Prostate gland (tissue), 2 donors: Measurements from ENCODE around the gene LTK. TPM values are rescaled to one million over a fixed set of nuclear protein-coding genes. Genes with fewer than 3 reads are reported as not detected.
A peak's percentile ranks its signal among the peaks of the same experiment; 100 is the strongest.

Experiments used
- DNase-seq: peaks from one replicate; pipeline ENCODE4 v3.0.0-alpha.2; 2019; ENCODE audit warnings: low spot score
- H3K27ac ChIP-seq, 2 donors: fragments of 200-600 bp; sonication (generic); 2 replicates each; pipeline ENCODE4 v1.5.1; 2017 to 2019
- H3K27me3 ChIP-seq: fragments of 200-600 bp; sonication (generic); replicated peaks from 2 replicates; pipeline ENCODE4 v1.5.1; 2019; ENCODE audit not compliant: insufficient read depth
- H3K36me3 ChIP-seq, 2 donors: fragments of 200-600 bp; sonication (generic); 1 replicate in 1 of 2; 2 replicates in 1 of 2; pipeline versions ENCODE4 v1.5.1 to v1.8.1; 2017 to 2019
- H3K4me1 ChIP-seq: fragments of 200-600 bp; sonication (generic); replicated peaks from 2 replicates; pipeline ENCODE4 v1.5.1; 2019
- H3K4me3 ChIP-seq, 2 donors: fragments of 200-600 bp; sonication (generic); 2 replicates each; pipeline ENCODE4 v1.5.1; 2017 to 2019
- H3K9me3 ChIP-seq: fragments of 200-600 bp; sonication (generic); 2 replicates; pipeline ENCODE4 v1.5.1; 2017
- POLR2A ChIP-seq: fragments of 450-650 bp; IDR thresholded peaks from one replicate; pipeline ENCODE4 v1.6.1; 2016; ENCODE audit warnings: antibody characterized with exemption, mild to moderate bottlenecking
- POLR2AphosphoS5 ChIP-seq: sonication (generic); formaldehyde crosslinking; IDR thresholded peaks from one replicate; pipeline ENCODE4 v1.6.1; 2017; ENCODE audit warnings: antibody characterized with exemption
- WGBS: methylation state at CpG from one replicate; pipeline ENCODE4 v1.1.5; 2018; 5-methylcytosine and 5-hydroxymethylcytosine counted together
- intact Hi-C: fragments of 100-400 bp; cut with DNase I; formaldehyde crosslinking; loops from one replicate; pipeline ENCODE4 v1.14.2; 2022
- total RNA-seq, 2 donors: library from RNA; depleted of rRNA; stranded (reverse); fragments of >200 nt; gene quantifications; one replicate each; pipeline ENCODE4 v1.1.0, GENCODE V29; 2016
- TF ChIP-seq, protein P1 (sequence below), 4 experiments: fragments of 200-600 bp in 2 of 4; fragments of 450-650 bp in 2 of 4; sonication (generic) in 2 of 4; IDR thresholded peaks; 1 replicate in 3 of 4; 2 replicates in 1 of 4; pipeline ENCODE4 v1.5.1; 2016 to 2019; ENCODE audit warnings: antibody characterized with exemption in 4 of 4, mild to moderate bottlenecking in 2 of 4, moderate library complexity in 2 of 4

LTK gene
- 1 to 10 TPM in 1 of 2 donors, not detected in 1; 1.5 TPM for total RNA-seq

DNA sequence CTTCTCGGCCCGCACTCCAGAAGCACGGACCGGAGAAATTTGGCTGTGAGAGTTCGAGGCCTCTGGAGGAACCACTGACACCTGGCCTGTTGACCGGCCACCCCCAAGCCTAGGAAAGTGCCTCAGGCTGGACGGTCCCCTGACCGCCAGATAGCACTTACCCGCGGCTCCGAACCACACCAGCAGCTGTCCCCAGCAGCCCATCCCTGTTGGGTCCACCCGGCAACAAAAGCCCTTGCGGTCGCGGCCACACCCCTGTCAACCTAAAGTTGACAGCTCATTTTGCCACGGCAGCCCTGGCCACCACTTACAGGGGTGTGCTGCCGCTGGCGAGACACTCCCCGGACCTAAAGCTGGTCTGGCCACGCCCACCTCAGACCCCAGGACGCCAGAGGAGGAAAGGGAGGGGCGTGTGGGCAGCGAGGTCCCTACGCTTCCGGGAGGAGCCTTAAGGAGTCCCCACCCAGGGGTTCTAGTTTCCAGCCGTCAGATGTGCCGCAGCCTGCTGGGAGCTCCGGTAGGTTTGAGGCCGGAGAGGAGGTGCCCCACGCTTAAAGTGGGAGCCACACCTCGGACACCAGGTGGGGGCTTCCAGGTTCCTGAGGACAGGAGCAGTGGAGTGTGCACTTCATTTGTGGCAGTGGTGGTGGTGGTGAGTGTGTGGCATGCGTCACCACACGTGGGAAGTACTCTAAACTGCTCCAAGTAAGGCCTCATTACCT lies at the start of gene LTK:
Gene LTK, minus strand, starts transcription at position 322 of the 722 bp plus-strand sequence. Its CDS starts 118 bp downstream, at position 204.
- no peaks in the 10 kb centered on the region for H3K36me3 ChIP-seq
- H3K9me3 ChIP-seq = no peaks in the 10 kb centered on the region
- H3K27ac ChIP-seq = no peak within 1 kb of the TSS
- H3K4me1 ChIP-seq = peaks cover 16% of the 10 kb centered on the region
- no peak for TF ChIP-seq POLR2AphosphoS5
- TF ChIP-seq POLR2A = no peak
- TF ChIP-seq, protein P1, sequence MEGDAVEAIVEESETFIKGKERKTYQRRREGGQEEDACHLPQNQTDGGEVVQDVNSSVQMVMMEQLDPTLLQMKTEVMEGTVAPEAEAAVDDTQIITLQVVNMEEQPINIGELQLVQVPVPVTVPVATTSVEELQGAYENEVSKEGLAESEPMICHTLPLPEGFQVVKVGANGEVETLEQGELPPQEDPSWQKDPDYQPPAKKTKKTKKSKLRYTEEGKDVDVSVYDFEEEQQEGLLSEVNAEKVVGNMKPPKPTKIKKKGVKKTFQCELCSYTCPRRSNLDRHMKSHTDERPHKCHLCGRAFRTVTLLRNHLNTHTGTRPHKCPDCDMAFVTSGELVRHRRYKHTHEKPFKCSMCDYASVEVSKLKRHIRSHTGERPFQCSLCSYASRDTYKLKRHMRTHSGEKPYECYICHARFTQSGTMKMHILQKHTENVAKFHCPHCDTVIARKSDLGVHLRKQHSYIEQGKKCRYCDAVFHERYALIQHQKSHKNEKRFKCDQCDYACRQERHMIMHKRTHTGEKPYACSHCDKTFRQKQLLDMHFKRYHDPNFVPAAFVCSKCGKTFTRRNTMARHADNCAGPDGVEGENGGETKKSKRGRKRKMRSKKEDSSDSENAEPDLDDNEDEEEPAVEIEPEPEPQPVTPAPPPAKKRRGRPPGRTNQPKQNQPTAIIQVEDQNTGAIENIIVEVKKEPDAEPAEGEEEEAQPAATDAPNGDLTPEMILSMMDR (IDR thresholded peaks at IDR 0.05) = no peak
- WGBS = 11% methylated on average over 33 of the region's 33 CpGs
- intact Hi-C loops = no loop called here
- H3K27me3 ChIP-seq = peaks cover 21% of the 10 kb centered on the region
- DNase-seq = no peak
- peak within 1 kb of the TSS; percentile 9 to 11 for H3K4me3 ChIP-seq

DNA sequence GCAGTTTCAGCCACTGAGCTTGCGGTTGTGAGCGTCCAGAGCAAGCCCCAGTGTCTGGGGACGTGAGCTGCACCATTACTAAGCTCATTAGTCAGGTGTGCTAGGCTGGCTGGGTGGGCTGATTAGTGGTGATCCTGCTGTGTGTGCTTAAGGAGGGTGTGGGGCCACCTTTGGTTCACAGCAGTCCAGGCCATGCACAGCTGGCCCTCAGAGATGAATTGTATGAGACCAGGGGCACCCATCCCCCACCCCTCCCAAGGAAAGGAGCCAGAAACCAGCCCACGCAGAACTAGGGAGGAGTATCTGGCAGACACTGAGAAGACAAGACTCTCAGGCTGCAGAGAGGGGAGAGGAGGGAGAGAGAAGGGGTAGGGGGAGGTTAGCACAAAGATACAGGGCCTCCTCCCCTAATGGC lies 49.2 kb upstream of the LTK start:
- no peak for TF ChIP-seq POLR2AphosphoS5
- no peak for TF ChIP-seq POLR2A
- TF ChIP-seq, protein P1 (IDR thresholded peaks at IDR 0.05) = no peak
- H3K27ac ChIP-seq = no peak overlapping the region
- no peaks in the 10 kb centered on the region for H3K4me1 ChIP-seq
- H3K27me3 ChIP-seq = no peaks in the 10 kb centered on the region
- WGBS = 63% methylated on average over 4 of the region's 4 CpGs
- H3K9me3 ChIP-seq = no peaks in the 10 kb centered on the region
- DNase-seq = no peak
- H3K36me3 ChIP-seq = no peaks in the 10 kb centered on the region
- intact Hi-C loops = no loop called here
- no peak overlapping the region for H3K4me3 ChIP-seq

DNA sequence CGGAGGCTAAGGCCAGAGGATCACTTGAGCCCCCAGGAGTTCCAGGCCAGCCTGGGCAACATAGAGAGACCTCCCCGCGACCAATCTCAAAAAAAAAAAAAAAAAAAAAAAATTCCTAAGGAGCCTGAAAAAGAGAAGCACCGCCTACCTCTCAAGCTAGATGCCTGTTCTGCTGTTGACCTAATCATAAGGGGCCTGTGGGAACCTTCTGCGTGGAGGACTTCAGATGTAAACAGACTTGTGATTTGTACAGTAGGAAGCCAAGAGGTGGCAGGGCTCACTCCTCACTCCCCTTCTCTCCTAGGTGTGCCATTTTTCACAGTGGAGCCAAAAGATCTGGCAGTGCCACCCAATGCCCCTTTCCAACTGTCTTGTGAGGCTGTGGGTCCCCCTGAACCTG lies 48.6 kb upstream of the LTK start:
- no peaks in the 10 kb centered on the region for H3K36me3 ChIP-seq
- no peak overlapping the region for H3K27ac ChIP-seq
- H3K4me1 ChIP-seq = no peaks in the 10 kb centered on the region
- H3K27me3 ChIP-seq = no peaks in the 10 kb centered on the region
- TF ChIP-seq POLR2AphosphoS5 (no peak), POLR2A (no peak)
- TF ChIP-seq, protein P1 (IDR thresholded peaks at IDR 0.05) = no peak
- no peak for DNase-seq
- H3K4me3 ChIP-seq = no peak overlapping the region
- WGBS = 55% methylated on average over 5 of the region's 5 CpGs
- intact Hi-C loops = no loop called here
- no peaks in the 10 kb centered on the region for H3K9me3 ChIP-seq

DNA sequence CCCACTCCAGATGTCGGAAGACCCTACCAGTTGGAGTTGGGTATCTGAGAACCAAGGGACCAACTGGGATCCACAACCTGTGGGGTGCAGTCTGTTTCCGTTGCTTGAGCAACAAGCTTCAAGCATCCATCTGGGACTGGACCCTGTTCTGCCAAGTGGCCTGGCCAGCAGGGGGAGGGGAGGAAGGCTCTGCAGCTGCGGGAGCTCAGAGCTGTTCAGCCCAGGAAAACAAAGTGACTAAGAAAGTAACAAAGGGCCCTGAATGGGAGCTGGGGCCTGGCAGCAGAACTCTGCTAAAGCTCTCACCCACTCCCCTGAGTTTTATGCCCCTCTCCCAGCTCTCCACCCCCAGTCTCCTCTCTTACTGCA lies 48.1 kb upstream of the LTK start:
- H3K36me3 ChIP-seq = no peaks in the 10 kb centered on the region
- DNase-seq = no peak

More for the DNA sequence above, 48.1 kb upstream of the LTK start:
- H3K4me1 ChIP-seq = no peaks in the 10 kb centered on the region
- no peak for TF ChIP-seq POLR2AphosphoS5
- TF ChIP-seq POLR2A = no peak
- TF ChIP-seq, protein P1 (IDR thresholded peaks at IDR 0.05) = no peak
- no peaks in the 10 kb centered on the region for H3K27me3 ChIP-seq
- H3K9me3 ChIP-seq = no peaks in the 10 kb centered on the region
- H3K4me3 ChIP-seq = no peak overlapping the region
- intact Hi-C loops = no loop called here
- 90% methylated on average over 3 of the region's 3 CpGs for WGBS
- H3K27ac ChIP-seq = no peak overlapping the region
